ACHN (cell line): ENCODE data around the gene USP4.
"Not testable (repeated sequence)": the region's sequence is repeated elsewhere in the genome, so short reads cannot be mapped to it uniquely, and the experiment has no call there.

Experiments
- DNase-seq: peaks from one replicate; pipeline ENCODE4 v3.0.0-alpha.2; 2015
- in situ Hi-C: cut with HindIII; loops from 2 replicates; pipeline ENCODE4 v1.10.0; 2017; ENCODE audit warnings: low sequenced_read_pairs, low pct_ligation_motif_present, low pct_unique_long_range_greater_than_20kb

USP4 gene, protein sequence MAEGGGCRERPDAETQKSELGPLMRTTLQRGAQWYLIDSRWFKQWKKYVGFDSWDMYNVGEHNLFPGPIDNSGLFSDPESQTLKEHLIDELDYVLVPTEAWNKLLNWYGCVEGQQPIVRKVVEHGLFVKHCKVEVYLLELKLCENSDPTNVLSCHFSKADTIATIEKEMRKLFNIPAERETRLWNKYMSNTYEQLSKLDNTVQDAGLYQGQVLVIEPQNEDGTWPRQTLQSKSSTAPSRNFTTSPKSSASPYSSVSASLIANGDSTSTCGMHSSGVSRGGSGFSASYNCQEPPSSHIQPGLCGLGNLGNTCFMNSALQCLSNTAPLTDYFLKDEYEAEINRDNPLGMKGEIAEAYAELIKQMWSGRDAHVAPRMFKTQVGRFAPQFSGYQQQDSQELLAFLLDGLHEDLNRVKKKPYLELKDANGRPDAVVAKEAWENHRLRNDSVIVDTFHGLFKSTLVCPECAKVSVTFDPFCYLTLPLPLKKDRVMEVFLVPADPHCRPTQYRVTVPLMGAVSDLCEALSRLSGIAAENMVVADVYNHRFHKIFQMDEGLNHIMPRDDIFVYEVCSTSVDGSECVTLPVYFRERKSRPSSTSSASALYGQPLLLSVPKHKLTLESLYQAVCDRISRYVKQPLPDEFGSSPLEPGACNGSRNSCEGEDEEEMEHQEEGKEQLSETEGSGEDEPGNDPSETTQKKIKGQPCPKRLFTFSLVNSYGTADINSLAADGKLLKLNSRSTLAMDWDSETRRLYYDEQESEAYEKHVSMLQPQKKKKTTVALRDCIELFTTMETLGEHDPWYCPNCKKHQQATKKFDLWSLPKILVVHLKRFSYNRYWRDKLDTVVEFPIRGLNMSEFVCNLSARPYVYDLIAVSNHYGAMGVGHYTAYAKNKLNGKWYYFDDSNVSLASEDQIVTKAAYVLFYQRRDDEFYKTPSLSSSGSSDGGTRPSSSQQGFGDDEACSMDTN

DNA sequence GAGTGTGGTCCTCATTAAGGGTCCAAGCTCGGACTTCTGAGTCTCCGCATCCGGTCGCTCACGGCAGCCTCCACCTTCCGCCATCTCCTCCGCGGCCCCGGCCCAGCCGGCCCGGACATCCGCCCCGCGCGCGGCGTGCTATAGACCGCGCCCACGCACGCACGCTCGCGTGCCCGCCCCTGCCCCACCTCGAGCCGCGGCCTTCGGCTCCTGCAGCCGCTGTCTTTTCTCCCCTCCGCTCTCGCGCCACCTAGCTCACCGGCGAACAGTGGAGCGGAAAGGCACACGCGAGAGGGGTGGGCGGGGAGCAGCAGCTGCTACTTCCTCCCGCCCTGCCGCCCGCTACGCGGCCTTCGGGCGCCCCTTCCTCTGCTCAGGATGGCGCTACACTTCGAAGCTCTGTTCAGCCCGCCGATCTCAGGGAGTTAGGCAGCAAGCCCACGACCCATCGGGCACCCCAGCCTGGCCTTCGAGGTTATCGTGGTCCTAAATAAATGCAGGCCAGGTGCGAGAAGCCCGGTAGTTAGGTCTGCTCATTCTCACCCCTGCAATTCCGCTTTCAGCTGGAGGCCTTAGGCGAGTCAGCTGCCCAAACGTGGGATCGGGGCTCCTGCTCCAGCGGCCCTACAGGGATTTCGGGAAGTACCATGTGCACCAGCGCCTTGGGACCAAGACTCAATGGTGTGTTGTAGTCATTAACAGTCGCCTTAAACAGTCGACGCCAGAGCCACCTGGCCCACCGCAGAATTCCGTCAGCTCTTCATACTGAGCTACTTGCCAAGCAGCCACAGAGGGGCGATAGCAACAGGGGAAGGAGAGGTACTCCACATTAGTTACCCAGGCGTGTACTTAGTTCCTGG is at the start of gene USP4:
USP4 (minus strand) TSS at position 113 of the 860 bp plus-strand sequence; CDS start at position 84, 29 bp downstream.
- in situ Hi-C loops, result no loop called here
- DNase-seq, result peak; percentile 84

DNA sequence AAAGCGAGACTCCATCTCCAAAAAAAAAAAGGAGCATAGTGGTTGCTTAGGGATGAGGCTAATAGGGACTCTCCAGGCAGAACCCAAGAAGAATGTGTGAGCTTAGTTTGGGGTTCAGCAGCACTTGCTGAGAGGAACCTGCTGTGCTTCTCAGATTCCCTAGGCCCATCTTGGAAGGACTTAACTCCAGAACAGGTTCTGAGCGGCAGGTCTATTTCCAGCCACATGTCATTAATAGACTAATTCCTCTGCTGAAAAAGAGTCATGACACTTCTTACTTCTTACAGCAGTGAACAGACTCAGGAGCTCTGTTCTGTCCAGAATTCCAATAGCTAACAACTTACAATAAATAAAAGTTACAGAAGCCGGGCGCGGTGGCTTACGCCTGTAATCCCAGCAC is 49.4 kb upstream of the USP4 start:
- in situ Hi-C loops, result no loop called here

DNA sequence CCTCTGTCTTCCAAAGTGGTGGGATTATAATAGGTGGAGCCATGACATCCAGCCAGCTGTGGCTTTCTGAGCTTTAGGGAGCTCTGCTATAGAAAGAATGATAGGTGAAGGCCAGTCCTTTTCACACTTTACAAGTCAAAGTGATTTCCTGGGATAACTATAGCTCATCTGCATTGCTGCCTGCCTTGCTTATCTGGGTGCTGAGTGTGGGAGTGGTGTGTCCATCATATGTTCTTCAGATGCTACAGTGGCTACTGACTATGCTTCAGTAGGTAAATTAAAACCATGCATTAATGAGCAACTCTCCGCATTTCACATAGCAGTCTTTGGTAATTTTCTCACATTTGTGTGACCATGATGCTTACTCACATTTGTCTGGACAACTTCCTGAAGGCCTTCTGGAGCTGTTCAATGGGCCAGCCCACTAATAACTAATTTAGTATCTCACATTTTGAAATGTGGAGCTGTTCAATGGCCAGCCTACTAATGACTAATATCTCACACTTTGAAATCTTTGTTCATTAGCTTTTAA is 48.5 kb upstream of the USP4 start:
- DNase-seq, result no peak
- in situ Hi-C loops, result no loop called here

More for the DNA sequence above, 49.4 kb upstream of the USP4 start:
- DNase-seq, result no peak

DNA sequence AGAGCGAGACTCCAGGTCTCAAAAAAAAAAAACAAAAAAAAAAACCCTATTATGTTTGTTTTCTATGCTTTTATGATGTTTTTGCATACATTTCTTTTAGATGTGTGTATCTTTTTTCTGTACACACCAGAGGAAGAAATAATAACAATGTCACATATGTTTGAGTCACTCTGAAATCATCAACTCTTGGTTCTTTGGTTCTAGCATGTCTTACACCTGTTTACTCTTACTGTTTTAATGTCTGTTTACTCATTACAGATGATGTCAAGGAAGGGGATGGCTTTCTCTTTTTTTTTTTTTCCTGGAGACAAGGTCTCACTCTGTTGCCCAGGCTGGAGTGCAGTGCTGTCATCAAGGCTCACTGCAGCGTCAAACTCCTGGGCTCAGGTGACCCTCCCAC is 47.9 kb upstream of the USP4 start:
- DNase-seq, result no peak
- in situ Hi-C loops, result no loop called here

DNA sequence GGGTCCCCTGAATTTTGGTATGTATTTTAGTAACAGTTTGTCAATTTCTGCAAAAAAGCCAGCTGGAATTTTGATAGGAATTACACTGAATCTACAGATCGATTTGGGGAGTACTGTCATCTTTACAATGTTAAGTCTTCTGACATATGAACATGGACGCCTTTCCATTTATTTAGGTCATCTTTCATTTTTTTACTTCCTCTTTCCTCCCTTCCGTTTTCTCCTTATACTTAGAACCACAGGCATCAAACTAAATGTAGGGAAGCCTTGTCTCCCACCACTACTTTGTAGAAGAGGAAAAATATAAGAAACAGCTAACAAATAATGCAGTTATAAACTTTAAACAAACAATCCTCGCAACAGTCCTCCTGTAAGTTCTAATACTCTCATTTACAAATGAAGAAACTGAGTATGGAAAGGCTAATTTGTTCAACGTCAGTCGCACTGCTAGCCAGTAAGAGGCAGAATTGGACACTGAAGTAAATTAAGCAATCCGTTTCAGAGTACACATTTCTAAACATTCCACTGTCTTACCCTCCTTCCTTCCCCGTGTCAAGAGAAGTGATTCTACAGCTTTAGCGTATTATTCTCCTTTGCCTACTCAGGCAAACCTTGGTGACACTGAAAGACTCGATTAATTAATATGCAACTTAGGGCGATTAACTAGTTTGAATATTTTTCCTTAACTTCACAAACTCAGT is 46.4 kb upstream of the USP4 start:
- DNase-seq, result no peak
- in situ Hi-C loops, result no loop called here

DNA sequence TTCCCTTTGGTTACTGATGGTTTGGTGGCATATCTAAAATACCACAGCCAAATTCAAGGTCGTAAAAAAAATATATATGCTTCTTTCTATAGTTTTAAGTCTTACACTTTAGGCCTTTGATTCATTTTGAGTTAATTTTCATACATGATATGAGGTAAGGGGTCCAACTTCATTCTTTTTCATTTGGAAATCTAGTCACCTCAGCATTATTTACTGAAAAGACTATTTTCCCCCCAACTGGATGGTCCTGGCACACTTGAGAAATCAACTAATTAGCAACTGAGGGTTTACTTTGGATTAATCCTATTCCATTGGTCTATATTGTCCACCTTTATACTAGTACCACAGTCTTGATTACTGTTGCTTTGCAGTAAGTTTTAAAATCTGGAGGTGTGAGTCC is 45.8 kb upstream of the USP4 start:
- in situ Hi-C loops, result no loop called here
- DNase-seq, result no peak

DNA sequence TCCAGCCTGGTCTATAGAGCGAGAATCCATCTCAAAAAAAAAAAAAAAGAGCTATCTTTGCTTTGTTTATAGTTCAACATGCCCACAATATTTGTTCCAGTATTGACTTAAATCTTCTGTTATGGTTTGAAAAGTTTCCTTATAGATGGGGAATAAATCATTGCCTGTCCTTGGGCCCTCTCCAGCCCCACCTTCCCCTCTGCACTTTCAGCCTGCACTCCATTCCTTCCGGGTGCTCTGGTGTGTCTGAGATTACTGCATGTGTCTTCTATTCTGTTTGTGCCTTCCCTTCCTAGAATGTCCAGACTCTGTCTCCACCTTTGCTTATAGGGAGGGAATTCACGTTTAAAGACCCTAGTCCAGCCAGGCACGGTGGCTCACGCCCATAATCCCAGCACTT is 43.5 kb upstream of the USP4 start:
- in situ Hi-C loops, result no loop called here
- DNase-seq, result no peak

DNA sequence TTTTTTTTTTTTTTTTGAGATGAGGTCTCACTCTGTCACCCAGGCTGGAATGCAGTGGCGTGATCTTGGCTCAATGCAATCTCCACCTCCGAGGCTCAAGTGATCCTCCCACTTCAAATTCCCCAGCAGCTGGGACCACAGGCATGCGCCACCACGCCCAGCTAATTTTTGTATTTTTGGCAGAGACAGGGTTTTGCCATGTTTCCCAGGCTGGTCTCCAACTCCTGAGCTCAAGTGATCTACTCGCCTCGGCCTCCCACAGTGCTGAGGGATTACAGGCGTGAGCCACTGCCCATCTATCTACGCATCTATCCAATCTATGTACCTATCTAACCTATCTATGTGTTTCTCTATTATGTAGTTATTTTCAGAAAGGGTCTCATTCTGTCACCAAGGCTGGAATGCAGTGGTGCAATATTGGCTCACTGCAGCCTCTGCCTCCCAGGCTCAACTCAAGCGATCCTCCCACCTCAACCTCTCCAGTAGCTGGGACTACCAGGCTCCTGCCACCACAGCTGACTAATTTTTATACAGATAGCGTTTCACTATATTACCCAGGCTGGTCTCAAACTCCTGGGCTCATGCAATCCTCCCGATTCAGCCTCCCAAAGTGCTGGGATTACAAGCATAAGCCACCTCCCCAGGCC is 38.5 kb upstream of the USP4 start:
- no peak for DNase-seq
- in situ Hi-C loops, result no loop called here

DNA sequence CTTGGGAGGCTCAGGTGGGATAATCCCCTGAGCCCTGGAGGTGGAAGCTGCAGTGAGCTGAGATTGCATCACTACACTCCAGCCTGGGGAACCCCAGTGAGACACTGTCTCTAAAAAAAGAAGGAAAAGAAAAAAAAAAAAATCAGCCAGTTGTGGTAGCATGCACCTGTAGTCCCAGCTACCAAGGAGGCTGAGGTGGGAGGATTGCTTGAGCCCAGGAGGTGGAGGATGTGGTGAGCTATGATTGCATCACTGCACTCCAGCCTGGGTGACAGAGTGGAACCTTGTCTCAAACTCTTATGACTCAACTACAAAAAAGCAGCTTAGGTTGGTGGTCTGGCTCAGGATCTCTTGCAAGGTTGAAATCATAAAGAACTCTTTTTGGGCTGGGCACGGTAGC is 37.6 kb upstream of the USP4 start:
- peak; percentile 8 for DNase-seq
- in situ Hi-C loops, result no loop called here

DNA sequence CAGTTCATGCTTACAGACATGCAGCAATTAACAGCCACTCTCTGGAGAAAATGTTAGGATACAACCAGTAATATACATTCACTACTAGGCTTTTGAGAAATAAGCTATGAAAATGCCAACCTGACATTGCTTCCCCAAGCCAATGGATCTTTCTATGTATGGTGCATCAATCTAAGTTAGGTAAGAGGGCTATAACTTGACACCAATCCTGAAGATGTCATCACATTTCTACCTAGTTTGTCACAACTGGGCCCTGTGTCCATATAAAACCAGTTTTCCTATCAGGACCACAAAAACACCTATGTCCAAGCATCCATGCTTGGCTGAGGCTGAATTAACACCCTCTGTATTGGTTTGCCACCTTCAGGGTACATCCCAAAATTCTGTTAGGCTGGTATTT is 32.1 kb upstream of the USP4 start:
- no peak for DNase-seq
- in situ Hi-C loops, result no loop called here

DNA sequence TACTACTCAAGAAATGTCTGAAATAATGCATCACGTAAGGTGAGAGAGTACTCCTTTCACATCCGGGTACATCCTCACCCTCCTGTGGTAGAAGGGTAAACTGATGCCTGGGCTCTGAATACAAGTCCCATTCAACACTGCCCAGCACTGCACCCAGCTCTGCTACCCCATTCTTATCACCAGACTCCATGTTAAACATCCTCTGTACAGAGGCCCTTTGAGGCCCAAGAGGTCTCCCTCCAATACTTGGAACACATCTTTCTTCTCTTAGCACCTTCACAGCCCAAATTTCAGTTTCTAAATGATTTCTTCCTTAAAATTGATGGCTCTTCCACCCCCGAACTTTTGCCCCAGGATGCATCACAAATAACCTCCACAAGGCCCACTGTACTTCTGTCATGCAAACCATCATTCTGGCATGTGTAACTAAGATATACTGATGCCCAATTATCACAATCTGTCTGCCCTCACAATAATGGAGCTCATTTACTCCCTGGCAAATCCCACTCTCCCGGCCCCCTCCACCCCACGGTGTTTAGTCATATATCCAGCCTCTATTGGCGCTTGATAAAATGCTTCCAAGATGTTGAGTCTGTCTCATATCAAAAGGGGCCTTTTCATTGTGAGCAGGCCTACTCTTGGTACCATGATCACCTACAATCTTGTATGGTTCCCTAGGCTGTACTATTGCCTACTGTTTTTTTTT is 30.9 kb upstream of the USP4 start:
- in situ Hi-C loops, result no loop called here
- no peak for DNase-seq

DNA sequence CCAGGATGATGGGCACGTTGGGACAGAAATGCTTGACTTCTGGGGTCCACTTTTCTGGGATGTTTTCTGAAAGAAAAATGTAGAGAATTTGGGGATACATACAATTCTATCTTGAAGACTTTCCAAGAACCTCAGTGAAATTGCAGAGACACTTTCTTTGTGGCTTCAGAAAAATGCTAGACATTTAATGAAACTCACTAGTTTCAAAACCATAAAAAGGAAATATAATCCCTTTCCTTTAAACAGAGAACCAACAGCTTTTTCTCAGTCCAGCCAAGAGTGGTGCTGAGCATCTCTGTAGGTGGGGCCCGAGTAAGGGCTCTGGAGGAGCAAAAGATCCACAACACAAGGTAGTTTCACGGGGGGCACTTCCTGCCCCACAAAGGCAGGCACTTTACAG is 22.7 kb upstream of the USP4 start:
- in situ Hi-C loops, result no loop called here
- DNase-seq, result no peak

DNA sequence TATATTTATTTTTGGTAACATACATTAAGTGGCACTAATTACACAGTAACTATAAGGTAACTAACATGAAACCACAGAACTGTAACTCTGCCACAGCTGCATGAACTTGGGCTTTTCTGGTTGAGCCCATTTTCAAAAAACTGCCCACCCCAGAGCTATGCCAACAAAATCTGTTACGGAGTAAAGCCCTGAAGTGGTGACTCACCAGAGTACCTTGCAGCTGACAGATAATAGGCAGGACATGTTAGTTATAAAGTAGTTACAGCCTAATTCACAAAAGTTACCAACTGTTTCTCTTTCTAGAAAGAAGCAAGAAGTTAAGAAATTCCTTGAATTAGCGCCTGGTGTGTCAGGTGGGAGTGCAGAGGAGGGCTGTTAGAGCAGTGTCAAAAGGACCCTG is 19.8 kb upstream of the USP4 start:
- in situ Hi-C loops, result no loop called here
- DNase-seq, result peak; percentile 65

DNA sequence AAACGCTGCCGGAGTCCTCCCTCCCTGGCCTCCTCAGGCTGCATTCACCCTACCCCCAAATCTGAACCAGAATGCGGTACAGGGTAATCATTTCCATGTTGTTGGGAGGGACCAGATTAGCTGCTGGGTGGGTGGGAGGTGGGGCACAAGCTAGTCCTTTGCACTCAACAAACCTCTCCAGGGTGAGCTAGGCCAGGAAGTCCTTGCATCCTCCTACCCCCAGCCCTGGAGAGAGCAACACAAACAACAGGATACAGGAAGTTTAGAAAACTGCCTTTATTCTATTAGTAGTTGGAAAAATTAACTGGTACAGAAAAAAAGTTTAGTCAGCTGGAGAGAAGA is 19.0 kb upstream of the USP4 start:
- DNase-seq, result no peak
- in situ Hi-C loops, result no loop called here

DNA sequence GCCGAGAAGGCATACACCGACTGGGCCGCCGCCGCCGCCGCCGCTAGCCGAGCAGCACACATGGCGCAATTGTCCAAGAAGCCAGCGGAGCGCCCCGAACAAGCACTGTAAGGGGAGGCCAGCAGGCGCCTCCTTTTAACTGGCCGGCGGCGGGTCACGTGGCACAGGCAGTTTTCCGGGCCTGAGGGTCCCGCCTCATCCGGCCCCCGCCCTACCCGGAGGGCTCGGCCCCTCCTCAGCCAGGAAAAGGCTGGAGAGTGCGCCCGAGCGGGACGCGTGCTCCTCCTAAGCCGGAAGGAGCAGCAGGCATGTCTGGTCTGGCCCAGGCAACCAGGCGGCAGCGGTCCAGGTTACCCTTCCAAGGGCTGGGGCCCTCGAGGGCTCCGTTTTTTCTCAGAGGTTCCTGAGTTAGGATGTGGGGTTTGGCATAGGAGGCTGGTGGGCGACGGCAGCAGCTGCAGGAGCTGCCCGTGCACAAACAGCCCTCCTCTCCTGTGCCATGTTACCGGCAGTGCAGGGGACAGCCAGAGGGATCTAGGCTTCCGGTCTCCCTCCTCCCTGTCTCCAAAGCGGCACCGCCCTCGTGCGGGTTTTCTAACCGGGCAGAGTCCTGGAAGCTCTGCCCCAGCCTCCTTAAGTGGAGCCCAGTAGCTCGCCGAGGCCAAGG is 18.5 kb upstream of the USP4 start, which contains the start of gene GPX1:
GPX1 (minus strand) TSS at position 137 of the 667 bp plus-strand sequence; CDS start at position 62, 75 bp downstream.
- in situ Hi-C loops, result no loop called here
- DNase-seq, result peak; percentile 96

DNA sequence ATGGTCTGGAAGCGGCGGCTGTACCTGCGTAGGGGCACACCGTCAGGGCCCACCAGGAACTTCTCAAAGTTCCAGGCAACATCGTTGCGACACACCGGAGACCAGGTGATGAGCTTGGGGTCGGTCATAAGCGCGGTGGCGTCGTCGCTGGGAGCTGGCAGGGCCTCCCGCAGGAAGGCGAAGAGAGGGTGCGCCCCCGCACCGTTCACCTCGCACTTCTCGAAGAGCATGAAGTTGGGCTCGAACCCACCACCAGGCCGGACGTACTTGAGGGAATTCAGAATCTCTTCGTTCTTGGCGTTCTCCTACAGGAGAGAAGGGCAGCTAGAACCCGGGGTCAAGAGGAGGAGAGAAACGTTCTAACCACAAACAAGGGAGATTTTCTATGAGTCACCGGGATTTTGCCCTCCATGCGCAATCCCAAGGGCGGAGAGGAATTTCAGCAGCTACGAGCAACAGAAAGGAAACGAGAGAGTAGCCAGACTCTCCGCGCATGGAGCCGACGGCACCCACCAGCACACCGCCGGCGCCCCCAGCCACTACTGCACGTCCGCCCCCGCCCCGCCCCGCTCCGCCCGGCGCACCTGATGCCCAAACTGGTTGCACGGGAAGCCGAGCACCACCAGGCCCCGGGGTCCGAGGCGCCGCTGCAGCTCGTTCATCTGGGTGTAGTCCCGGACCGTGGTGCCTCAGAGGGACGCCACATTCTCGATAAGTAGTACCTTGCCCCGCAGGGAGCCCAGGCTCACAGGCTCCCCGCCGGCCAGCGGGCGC is 17.8 kb upstream of the USP4 start:
- peak; percentile 72 for DNase-seq
- in situ Hi-C loops, result not testable (repeated sequence)
